Heart left ventricle (tissue), 16 donors: ENCODE results near the gene DOCK1. TPM values are rescaled to one million over a fixed set of nuclear protein-coding genes. Genes with fewer than 3 reads are reported as not detected.

Experiments used
- ATAC-seq, 4 donors: fragments of 200-7000 bp; cut with Tn5 transposase; one replicate each; pipeline ENCODE4 v1.9.1; 2020 to 2022; ENCODE audit warnings: moderate library complexity in 4 of 4, mild to moderate bottlenecking in 3 of 4, moderate number of reproducible peaks in 1 of 4
- DNase-seq, 5 donors: peaks; one replicate each; pipeline ENCODE4 v3.0.0-alpha.2; 2020
- H3K27ac ChIP-seq, 12 donors: fragments of 200-600 bp; sonication (generic) in 4 of 12; one replicate each; pipeline versions ENCODE4 v1.5.0 to v1.8.0; 2016 to 2022; ENCODE audit warnings: mild to moderate bottlenecking in 2 of 12
- H3K27me3 ChIP-seq, 9 donors: fragments of 200-600 bp; sonication (generic) in 2 of 9; one replicate each; pipeline versions ENCODE4 v1.5.1 to v1.8.0; 2016 to 2022; ENCODE audit warnings: mild to moderate bottlenecking in 3 of 9
- H3K36me3 ChIP-seq, 9 donors: fragments of 200-600 bp; sonication (generic) in 2 of 9; one replicate each; pipeline versions ENCODE4 v1.5.0 to v1.8.0; 2018 to 2022; ENCODE audit warnings: mild to moderate bottlenecking in 2 of 9
- H3K4me1 ChIP-seq, 12 donors: fragments of 200-600 bp; sonication (generic) in 4 of 12; one replicate each; pipeline versions ENCODE4 v1.5.0 to v1.8.0; 2016 to 2022; ENCODE audit warnings: mild to moderate bottlenecking in 3 of 12
- H3K4me3 ChIP-seq, 12 donors: fragments of 200-600 bp; sonication (generic) in 4 of 12; one replicate each; pipeline versions ENCODE4 v1.5.0 to v1.8.0; 2017 to 2022; ENCODE audit warnings: mild to moderate bottlenecking in 9 of 12, moderate library complexity in 4 of 12
- H3K9me3 ChIP-seq, 12 donors: fragments of 200-600 bp; sonication (generic) in 4 of 12; one replicate each; pipeline versions ENCODE4 v1.5.0 to v1.8.0; 2016 to 2022; ENCODE audit warnings: mild to moderate bottlenecking in 1 of 12
- CTCF ChIP-seq, 12 donors: fragments of 200-600 bp; sonication (generic) in 4 of 12; IDR thresholded peaks; one replicate each; pipeline versions ENCODE4 v1.5.0 to v1.8.0; 2018 to 2022; ENCODE audit warnings: antibody characterized with exemption in 12 of 12, mild to moderate bottlenecking in 5 of 12
- POLR2A ChIP-seq, 2 donors: fragments of 450-650 bp; IDR thresholded peaks; one replicate each; pipeline ENCODE4 v1.6.1; 2017; ENCODE audit warnings: antibody characterized with exemption in 2 of 2, mild to moderate bottlenecking in 2 of 2, moderate library complexity in 2 of 2
- WGBS, 4 donors: extraction: QIAGEN DNeasy Blood & Tissue Kit in 2 of 4; methylation state at CpG; one replicate each; pipeline versions ENCODE4 v1.1.5 to v1.1.7; 2013 to 2018; 5-methylcytosine and 5-hydroxymethylcytosine counted together
- intact Hi-C, 10 donors: fragments of 100-400 bp; cut with DNase I; formaldehyde crosslinking; loops; one replicate each; pipeline versions ENCODE4 v1.11.1 to v1.14.2; 2022
- polyA plus RNA-seq, 2 donors: library from polyadenylated mRNA; stranded (reverse); fragments of 200-250 nt; gene quantifications; one replicate each; pipeline ENCODE4 v1.2.3, GENCODE V29; 2013
- total RNA-seq, 9 donors: library from RNA; depleted of rRNA in 2 of 9; stranded (reverse); fragments of >200 nt in 2 of 9; fragmentation: NEBNext Ultra II Directional in 3 of 9; extraction: Animal tissue kit (Norgen Biotek cat#: 25700) in 3 of 9; gene quantifications; one replicate each; pipeline versions ENCODE4 v1.1.0 to v1.2.4, GENCODE V29; 2016 to 2023
- donor health status: ischemic (EF 13 %, LVEDD 7.1; RV severe dilation, severe dysfunction).
- donor health status: healthy with polysubstance abuse.
- donor health status: DM: no; HTN: yes; CAD: no.
- donor health status: DM: no; HTN: no; CAD: no.
- donor health status: ischemic (EF 25% LVEDD 6.9; RV normal size, moderate dysfunction).
- donor health status: ischemic (EF 25% LVEDD 5.7; RV mildly dilated, moderate dysfunction).
- donor health status: healthy.
- donor health status: DM: yes; HTN: yes; CAD: no.
- donor health status: ischemic (EF 35%, LVEDD 5.7; RV mildly dilated, moderate dysfunction).
- donor health status: nonischemic (EF 11% LVEDD 7.7; RV severe dilation, severe dysfunction).
- donor health status: DM: yes; HTN: yes; CAD: no.
- donor health status: PGD.
- donor health status: ischemic (EF 29% LVEDD 5.4; RV normal size, mild dysfunction).
- donor health status: nonischemic (EF 23%, LVEDD 6.1; RV moderate dilation, normal function).

Gene DOCK1
- total and polyA plus RNA-seq, 11 donors = 5.0 to 31.6 (median 18.6) TPM

DNA sequence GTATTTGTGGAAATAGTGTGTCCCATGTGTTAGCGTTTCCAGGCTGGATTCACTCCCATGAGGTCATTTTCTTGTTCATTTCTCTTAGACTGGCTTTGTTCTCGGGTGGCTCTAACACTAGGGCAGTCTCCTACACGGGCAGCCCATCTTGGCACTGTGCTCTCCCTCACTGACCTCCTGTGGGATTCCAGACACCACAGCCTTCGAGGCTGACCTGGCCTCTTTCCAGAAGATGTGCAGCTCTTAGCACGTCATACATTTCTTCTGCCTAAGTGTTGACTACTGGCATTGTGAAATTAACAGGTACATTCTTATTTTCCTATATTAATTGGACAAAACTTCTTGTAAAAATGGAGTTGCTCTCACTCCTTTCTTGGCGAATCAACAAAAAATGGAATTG lies 218.4 kb downstream of the DOCK1 start:
- Histone ChIP-seq H3K4me3 (no peak overlapping the region), H3K27me3 (no peaks in the 10 kb centered on the region), H3K4me1 (no peaks in the 10 kb centered on the region), H3K27ac (no peak overlapping the region), H3K9me3 (no peaks in the 10 kb centered on the region), H3K36me3 (peaks cover 0 to 48% (median 15%) of the 10 kb centered on the region in 9 donors)
- TF ChIP-seq POLR2A (IDR thresholded peaks at IDR 0.05) (no peak), CTCF (IDR thresholded peaks at IDR 0.05) (no peak)
- WGBS, 4 donors = 69 to 82% (median 79%) methylated on average over 6 of the region's 6 CpGs
- intact Hi-C loops = no loop called here
- ATAC-seq = no peak
- DNase-seq = no peak

- DNase-seq (no peak), ATAC-seq (no peak)
These were observed 220.1 kb downstream of the DOCK1 start for GRCh38 chr10:127125331-127125730.

GRCh38 chr10:127127822-127128221 lies 222.6 kb downstream of the DOCK1 start:
- Histone ChIP-seq H3K36me3 (peaks cover 0 to 68% (median 17%) of the 10 kb centered on the region in 9 donors), H3K4me1 (no peaks in the 10 kb centered on the region), H3K27me3 (no peaks in the 10 kb centered on the region), H3K27ac (no peak overlapping the region), H3K9me3 (no peaks in the 10 kb centered on the region), H3K4me3 (no peak overlapping the region)
- DNase-seq (no peak), ATAC-seq (no peak)
- no peak for TF ChIP-seq CTCF (IDR thresholded peaks at IDR 0.05)
- TF ChIP-seq POLR2A (IDR thresholded peaks at IDR 0.05) = no peak
- WGBS, 4 donors = 94 to 100% (median 97%) methylated on average over 1 of the region's 1 CpG
- intact Hi-C loops = no loop called here

More at GRCh38 chr10:127125331-127125730, 220.1 kb downstream of the DOCK1 start:
- H3K4me1 ChIP-seq = no peaks in the 10 kb centered on the region
- H3K9me3 ChIP-seq = no peaks in the 10 kb centered on the region
- no peak overlapping the region for H3K4me3 ChIP-seq
- peaks cover 0 to 46% (median 17%) of the 10 kb centered on the region in 9 donors for H3K36me3 ChIP-seq
- intact Hi-C loops = no loop called here
- no peak for TF ChIP-seq CTCF (IDR thresholded peaks at IDR 0.05)
- TF ChIP-seq POLR2A (IDR thresholded peaks at IDR 0.05) = no peak
- H3K27ac ChIP-seq = no peak overlapping the region
- WGBS, 4 donors = 80 to 87% (median 82%) methylated on average over 9 of the region's 9 CpGs
- no peaks in the 10 kb centered on the region for H3K27me3 ChIP-seq

- DNase-seq = no peak
- intact Hi-C loops = no loop called here
- Histone ChIP-seq H3K27ac (no peak overlapping the region), H3K9me3 (no peaks in the 10 kb centered on the region), H3K4me1 (no peaks in the 10 kb centered on the region), H3K4me3 (no peak overlapping the region), H3K27me3 (no peaks in the 10 kb centered on the region), H3K36me3 (peaks cover 0 to 74% (median 17%) of the 10 kb centered on the region in 9 donors)
- TF ChIP-seq CTCF (IDR thresholded peaks at IDR 0.05) (no peak), POLR2A (IDR thresholded peaks at IDR 0.05) (no peak)
- 97 to 99% (median 98%) methylated on average over 5 of the region's 5 CpGs for WGBS, 4 donors
- ATAC-seq = no peak
These were observed 223.9 kb downstream of the DOCK1 start for GRCh38 chr10:127129104-127129503.
